GM18502 (cell line): ENCODE data around the gene SLC6A12.
"Not testable (repeated sequence)": the region's sequence is repeated elsewhere in the genome, so short reads cannot be mapped to it uniquely, and the experiment has no call there.

Experiments
- ATAC-seq: cut with Tn5 transposase; IDR thresholded peaks from one replicate; pipeline ENCODE4 v1.9.1; 2021; ENCODE audit warnings: mild to moderate bottlenecking; ENCODE audit not compliant: unreplicated experiment, poor library complexity

The SLC6A12 gene

DNA sequence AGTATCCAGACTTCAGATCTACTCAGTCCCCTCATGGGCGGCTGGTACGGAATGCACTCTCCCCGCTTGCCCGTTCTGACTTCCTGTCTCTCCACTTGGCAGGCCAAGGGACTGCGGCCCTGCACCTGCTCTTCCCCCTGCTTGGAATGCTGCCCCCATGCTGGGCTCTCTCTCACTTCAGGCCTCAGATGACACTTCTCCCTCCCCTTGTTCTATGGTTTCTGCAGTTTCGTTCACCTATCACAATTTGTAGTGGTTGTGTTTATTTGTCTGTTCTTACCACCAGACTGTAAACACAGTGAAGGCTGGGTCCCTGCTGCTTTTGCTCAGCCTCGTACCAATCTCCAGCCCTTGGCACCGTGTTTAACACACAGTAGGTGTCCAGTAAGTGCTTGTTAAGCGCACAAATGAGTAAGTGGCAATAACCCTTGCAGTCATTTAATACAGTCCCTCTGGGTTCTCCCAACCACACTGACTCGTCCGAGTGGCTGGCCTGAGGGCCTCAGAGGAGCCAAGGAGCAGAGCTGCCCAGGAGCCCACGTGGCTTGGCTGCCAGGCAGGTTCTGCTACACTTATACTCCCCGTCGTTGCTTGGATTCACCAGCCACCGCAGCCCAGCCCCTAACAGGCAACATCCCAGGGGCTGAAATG is 11.8 kb downstream of the SLC6A12 start:
- ATAC-seq, result no peak

DNA sequence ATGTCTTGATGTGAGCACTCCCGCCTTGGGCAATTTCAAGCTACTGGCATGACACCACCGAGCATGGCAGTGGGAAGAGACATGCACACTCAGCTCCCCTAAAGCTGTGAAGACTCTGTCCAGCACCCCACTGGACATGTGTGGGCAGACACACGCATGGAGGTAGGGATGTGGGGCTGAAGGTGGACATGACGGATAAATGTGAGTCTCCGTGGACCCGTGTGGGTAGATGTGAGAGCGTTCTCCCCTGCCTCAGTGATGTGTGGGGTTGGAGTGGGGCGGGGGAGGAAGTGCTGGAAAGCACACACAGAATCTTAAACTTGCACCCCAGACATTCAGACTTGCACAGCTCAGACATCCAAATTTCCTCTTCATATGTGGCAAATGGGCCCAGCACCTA is 12.6 kb downstream of the SLC6A12 start:
- no peak for ATAC-seq

DNA sequence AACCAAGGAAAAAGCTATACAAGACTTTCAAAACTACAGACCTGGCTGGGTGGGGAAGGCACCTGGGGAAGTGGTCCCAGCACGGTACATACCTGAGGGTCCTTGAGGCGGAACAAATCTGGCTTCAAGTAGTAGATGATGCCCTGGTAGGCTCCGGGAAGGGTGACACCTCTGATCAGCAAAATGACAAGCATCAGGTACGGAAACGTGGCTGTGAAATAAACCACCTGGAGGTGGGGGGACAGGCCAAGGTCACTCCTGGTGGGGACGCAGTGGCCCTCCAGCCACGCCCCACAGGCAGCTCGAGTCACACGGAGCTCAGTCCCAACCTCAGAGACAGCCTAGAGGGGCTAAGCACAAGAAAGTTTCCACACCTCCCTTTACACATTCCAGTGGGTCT is 15.3 kb downstream of the SLC6A12 start:
- no peak for ATAC-seq

DNA sequence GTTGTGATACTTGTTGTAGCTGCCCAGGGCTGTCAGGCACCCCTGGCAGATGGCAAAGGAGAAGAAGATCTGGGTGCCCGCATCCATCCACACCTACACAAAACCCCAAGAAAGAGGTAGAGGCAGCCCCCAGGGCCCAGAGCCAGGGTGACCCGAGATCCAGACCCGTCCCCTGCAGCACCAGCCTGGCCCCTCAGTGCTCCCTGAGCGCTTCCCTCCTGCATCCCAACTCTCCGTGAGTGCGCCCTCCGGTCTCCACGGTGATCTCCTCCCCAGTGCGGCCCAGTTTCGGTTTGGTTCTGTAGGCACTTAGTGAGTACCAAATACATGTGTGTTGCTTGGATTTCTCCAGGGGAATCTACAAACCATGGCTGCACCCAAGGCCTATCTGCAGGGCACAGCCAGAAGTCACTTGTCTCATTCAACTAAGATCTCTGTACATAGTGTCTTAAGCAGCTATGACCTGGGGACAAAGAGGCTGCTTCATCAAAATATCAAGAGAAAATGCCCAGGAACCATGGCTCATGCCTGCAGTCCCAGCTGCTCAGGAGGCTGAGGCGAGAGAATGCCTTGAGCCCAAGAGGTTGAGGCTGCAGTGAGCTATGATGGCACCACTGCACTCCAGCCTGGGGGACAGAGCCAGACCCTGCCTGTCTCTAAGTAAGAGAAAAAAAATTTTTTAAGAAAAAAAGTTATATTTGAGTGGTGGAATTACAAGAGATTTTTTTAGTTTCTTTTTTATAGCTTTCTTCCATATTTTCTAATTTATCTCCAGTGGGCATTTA is 15.9 kb downstream of the SLC6A12 start:
- ATAC-seq, result no peak

DNA sequence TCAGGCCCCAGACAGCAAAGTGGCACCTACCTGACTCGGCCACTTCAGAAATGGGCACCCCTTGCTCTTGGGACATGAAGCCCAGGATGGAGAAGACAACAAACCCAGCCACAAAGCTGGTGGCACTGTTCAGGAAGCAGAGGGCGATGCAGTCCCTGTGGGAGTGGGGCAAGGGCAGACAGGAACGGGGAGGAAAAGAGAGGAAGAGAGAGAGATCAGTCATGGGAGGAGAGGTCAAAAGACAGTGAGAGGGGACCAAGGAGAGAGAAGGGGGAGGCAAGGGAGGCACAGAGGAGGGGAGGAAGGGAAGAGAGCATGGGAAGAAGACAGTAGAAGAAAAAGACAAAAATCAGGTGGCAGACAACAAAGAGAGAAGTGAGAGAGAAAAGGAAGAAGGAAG is 16.6 kb downstream of the SLC6A12 start:
- no peak for ATAC-seq

DNA sequence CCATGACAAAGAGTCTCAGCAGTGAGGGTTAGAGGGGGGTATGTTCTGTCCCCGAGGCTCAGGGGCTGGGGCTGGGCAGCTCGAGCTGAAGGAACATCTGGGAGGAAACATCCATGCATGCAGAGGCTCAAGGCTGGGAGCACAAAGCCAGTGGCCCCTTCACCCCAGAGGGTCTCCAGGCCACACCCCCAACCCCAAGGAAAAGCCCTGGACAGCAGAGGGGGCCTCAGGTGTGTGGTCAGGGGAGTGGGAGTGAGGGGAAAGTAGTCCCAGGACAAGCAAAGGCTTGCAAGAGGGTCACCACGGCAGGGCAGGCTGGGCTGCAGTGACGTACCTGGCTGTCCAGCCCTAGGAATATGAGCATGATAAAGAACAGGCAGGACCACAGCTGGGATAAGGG is 17.5 kb downstream of the SLC6A12 start:
- ATAC-seq, result no peak

DNA sequence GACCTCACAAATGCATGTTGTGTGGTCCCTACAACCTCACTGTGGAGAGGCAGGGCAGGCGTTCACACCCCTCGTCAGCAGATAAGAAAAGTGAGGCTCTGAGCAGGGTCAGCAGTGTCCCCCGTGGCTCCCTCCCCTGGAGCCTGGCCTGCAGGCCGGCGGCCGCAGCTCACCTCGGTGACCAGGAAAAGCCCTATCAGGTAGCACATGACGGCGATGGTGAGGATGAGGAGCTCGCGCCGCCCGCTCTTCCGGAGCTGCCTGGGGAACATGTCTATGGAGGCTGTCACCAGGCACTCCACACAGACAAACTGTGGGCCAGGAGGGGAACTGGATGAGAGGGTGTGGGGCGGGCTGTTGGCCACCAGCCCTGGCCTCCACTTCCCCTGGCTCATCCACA is 18.0 kb downstream of the SLC6A12 start:
- no peak for ATAC-seq

DNA sequence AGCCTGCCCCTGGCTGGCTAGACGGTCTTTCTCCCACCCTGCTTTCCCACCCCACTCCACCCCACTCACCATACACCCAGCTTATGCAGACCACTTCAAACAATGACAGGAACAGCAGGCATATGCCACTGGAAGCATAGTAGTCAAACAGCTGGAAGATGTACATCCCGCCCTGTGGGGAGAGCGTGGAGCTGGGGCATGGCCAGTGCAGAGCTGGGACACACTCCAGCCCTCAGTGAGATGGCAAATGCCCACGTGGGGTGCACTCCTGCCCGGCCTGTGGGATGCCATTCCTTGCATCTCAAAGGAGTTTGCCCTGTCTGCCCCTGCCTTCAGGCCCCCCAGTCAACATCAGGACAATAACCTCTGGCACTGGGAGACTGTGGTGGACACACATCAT is 18.8 kb downstream of the SLC6A12 start:
- no peak for ATAC-seq

DNA sequence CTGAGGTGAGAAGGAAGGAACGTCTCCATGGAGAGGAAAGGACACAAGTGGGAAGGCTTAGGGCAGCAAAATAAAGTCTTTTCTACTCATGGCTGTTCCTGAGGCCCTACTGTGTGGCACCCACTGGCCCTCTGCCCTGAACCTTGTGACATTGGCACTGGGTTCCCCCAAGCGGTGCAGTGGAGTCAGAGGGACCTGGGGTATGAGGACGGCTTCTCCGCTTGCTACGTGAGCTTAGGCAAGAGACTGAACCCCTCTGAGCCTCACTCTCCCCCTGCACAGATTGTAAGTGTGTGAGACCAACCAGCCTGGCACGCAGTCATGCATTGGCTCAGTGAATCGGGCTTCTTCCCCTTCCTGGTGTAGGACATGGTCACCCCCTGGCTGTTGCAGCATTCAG is 19.7 kb downstream of the SLC6A12 start:
- no peak for ATAC-seq

DNA sequence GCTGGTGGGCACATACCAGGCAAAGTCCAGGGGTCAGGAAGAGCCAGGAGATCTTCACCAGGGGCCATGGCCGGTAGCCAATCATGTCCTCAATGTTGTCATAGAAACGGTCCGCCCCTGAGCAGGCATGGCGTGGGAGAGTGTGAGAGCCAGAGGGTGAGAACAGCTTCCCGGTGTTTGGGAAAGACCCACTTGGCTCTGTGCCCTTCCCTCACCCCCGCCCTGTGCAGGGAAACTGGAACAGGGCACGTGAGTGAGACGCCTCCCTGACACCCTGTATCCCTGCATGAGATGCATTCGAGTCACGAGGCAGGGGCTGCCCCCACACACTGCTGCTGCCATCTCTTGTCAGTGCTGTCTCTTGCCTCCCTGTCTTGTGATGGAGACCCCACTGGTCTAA is 20.7 kb downstream of the SLC6A12 start:
- ATAC-seq, result no peak

DNA sequence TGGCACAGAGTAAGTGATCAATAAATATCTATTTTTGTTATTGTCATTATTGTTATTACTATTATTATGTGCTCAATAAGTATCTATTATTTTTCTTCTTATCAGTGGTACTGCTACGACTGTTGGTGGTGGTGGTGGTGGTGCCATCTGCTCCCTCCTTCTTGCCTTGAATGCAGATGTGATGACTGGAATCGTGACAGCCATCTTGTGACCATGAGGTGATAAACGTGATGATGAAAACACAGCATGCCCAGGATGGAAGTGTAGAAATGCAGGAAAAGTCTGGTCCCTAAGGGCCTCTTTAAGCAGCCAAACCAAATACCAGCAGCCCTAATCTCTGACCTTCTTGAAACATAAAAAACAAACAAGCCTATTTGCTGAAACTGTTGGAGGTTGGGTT is 22.4 kb downstream of the SLC6A12 start:
- ATAC-seq, result no peak

DNA sequence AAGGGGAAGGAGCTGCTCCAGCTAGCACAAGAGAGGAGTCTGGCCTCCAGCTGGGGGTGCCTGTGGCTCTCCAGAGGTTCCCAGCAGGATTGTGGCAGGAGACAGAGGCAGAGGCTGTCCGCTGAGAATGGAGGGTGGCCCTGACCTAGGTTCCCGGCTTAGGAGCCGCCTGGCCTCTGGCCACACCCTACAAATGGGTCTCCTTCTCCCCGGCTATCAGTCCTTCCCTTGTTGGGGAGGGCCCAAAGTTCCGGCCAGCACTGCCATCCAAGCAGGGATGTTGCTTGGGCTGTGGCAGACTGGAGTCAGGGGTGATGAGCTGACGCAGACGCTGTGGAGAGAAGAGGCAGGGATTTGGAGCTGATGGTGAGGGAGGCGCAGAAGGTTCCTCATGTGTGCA is 23.1 kb downstream of the SLC6A12 start:
- no peak for ATAC-seq

DNA sequence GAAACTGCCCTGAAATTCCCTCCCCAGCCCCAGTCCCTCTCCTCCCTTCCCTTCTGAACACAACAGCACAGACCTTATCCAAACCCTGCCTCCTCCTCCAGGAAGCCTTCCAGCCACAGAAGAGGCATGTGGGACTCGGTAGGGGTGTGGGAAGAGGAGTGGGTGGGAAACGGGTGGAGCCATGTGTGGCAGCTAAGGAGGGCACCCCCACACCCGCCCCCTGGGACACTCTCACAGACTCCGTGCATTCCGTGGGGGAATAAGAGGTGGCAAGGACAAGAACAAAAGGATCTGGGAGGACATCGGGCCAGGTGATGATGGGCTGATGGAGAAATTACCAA is 24.4 kb downstream of the SLC6A12 start:
- no peak for ATAC-seq

DNA sequence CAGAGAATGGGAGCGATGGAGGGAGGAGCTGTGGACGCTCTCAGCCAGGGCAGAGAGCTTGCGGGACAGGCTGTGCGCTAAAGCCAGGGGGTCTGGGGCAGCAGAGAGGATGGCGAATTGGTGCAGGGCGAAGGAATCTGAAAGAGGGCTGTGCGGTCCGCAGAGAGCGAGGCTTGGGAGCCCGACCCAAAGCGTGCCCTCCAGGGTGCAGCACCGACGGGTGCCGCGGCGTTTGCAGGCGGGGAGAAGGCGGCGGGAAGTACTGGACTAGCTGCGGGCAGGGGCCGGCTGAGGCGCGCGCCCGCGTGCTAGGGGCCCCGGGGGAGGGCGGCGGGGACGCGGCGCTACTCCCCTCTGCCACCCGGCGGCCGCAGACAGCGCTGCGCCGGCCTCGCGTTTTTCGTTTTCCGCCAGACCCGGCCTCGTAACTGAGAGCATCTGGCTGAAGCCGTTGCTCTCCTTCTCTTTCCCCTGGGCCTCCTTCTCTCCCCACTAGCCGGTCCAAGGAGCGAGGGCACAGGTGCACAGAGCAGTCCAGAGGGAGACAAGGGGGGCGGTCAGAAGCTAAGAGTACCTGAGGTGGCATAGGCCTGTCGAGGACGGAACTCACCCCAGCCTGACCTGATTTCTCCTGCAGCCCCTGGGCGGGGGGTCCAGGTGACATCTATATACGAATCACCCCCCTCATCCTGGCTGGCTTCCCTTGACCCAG is 24.9 kb downstream of the SLC6A12 start:
- no peak for ATAC-seq

DNA sequence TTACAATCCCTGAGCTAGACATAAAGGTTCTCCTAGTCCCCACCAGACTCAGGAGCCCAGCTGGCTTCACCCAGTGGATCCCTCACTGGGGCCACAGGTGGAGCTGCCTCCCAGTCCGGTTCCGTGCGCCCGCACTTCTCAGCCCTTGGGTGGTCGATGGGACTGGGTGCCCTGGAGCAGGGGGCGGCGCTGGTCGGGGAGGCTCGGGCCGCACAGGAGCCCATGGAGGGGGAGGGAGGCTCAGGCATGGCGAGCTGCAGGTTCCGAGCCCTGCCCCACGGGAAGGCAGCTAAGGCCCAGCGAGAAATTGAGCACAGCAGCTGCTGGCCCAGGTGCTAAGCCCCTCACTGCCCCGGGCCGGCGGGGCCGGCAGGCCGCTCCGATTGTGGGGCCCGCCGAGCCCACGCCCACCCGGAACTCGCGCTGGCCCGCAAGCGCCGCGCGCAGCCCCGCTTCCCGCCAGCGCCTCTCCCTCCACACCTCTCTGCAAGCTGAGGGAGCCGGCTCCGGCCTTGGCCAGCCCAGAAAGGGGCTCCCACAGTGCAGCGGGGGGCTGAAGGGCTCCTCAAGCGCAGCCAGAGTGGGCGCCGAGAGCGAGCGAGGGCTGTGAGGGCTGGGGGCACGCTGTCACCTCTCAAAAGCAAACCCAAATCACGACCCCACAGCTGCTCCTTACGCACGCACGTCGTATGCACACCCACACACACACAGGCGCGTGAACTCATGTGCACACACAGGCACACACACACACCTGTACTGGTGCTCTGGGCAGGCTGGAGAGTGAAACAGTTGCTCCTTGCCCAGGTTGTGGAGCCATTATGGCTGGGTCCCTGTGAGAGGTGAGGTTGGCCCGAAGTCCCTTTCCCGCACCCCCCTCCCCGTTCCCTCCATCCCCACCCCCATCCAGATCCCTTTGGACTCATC is 25.7 kb downstream of the SLC6A12 start:
- ATAC-seq, result not testable (repeated sequence)

DNA sequence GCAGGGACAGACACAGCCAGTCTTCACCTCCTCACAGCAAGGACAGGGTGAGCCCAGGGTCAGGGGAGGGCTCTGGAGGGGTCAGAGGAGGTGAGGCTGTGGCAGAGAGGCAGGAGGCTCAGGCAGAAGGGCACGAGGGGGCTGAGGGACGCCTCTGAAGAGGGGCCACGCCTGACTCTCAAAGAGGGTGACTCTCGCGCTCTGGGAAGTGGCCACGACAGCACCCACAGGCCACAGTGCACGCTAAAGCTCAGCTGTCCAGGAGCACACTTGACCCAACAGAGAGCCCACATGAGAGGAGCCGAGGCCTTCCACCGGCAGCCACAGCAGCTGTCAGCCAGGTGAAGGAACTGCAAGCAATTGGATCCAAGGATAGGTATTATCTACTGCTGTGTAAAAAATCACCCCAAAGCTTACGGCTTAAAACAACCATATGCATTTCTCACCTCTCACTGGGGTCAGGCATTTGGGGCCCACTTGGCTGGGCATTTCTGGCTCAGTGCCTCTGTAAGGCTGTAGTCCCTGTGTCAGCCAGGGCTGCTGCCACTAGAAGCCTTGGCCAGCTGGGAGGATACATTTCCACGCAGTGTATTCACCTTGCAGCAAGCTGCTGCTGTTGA is 27.8 kb downstream of the SLC6A12 start:
- no peak for ATAC-seq

DNA sequence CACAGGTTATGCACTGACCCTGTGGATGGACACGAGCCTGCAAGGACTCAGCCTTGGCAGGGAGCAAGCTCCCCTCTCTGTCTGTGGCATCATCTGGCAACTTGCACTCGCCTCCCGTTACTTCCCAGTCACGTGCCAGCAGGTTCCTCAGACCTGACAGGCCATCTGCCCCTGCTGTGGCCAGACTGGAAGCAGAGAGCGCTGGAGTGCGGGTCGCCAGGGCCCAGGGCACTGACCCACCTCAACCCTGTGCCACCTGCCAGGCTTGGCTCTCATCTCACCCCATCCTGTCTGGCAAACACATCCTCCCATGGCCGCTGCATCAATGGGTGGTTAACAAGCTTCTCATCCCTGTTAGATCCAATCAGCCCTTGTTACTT is 28.4 kb downstream of the SLC6A12 start:
- ATAC-seq, result no peak

DNA sequence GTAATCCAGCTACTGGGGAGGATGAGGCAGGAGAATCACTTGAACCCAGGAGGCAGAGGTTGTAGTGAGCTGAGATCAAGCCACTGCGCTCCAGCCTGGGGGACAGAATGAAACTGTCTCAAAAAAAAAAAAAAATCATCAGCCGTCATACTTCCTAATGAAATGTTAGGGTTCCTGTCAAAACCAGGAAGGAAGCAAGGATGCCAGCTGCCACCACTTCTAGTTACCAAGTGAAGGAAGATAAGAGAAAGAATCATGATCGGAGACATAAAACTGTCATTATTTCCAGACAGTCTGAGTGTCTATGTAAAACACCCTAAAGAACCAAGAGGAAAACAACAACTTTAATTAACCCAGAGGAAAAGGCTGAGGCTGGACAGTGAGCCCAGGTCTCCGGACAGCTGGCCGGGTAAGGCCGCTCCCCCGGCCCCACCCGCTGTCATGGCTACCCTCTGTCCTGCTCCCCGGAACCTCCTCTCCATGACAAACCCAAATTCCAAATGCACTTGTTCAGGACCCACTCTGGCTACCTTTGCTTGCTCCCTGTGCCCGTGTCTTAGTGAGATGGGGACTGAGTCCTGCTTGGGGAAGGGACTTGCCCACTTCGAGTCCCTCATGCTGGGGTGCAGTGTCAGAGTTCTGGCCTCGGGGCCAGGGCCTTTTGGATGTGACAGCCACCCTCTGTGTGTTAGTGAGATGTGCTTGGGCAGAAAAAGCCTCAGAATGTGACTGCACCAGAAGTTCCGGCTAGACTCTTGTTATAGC is 29.0 kb downstream of the SLC6A12 start:
- no peak for ATAC-seq

DNA sequence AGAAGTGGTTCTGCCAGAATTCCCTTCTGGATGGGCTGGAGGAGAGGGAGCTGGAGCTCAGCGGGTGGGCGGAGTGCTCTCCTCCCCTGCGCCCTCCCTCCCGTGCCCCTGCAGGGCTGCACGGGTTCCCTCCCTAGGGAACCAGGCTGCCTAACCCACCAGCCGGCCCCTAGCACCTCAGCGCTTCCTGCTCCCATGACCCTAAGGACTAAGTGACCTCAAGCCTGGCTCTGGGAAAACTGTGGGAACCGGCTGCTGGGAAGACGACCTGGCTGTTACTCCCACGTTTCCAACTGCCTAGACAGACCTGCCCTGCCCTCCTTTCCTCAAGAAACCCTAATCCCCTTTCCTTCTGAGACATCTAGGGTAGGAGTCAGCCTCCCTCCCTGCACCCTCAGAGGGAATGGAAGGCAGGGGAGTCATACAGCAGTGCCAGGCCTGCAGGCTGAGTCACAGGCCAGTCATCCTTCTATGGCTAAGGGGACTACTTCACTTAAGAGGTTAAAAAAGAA is 31.5 kb downstream of the SLC6A12 start:
- no peak for ATAC-seq
